Measurements from ENCODE around the gene OR12D2.
"Not testable (repeated sequence)": the region's sequence is repeated elsewhere in the genome, so short reads cannot be mapped to it uniquely, and the experiment has no call there.

Gene OR12D2

GRCh38 chr6:29425075-29425474, 29.6 kb downstream of the OR12D2 start:
- in situ Hi-C loops (cut with MboI; ENCODE audit: low sequenced_read_pairs), result no loop called here
- Histone ChIP-seq H3K36me3 (replicated peaks) (no peaks in the 10 kb centered on the region), H3K27me3 (ENCODE audit: low read depth) (0 out of 2 replicates have a peak, but pooled peaks cover 3% of the 10 kb centered on the region), H3K4me1 (no peaks in the 10 kb centered on the region), H3K4me3 (no peak overlapping the region), H3K9me3 (no peaks in the 10 kb centered on the region)
- no peak for DNase-seq (ENCODE audit: low spot score in 2 of 2)

DNA sequence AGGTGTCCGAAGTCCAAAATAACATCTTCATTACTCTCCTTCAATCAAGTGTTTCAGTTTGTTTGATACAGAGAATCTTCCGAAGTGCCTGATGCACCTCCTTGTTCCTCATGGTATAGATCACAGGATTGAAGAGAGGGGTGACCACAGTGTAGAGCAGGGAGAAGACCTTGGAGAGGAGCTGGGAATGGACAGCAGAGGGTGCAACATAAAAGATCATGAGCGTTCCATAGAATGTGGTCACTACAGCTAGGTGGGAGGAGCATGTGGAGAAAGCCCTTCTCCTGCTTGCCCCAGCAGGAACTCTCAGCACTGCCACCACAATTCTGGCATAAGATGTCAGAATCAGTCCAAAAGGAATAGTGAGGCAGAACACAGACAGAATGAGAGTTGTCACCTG, 31.2 kb downstream of the OR12D2 start:
- DNase-seq (ENCODE audit: low spot score in 2 of 2), result no peak
- in situ Hi-C loops (cut with MboI; ENCODE audit: low sequenced_read_pairs), result no loop called here
- Histone ChIP-seq H3K27me3 (ENCODE audit: low read depth) (0 out of 2 replicates have a peak, but pooled peaks cover 3% of the 10 kb centered on the region), H3K4me3 (no peak overlapping the region), H3K4me1 (no peaks in the 10 kb centered on the region), H3K9me3 (no peaks in the 10 kb centered on the region), H3K36me3 (replicated peaks) (no peaks in the 10 kb centered on the region)

DNA sequence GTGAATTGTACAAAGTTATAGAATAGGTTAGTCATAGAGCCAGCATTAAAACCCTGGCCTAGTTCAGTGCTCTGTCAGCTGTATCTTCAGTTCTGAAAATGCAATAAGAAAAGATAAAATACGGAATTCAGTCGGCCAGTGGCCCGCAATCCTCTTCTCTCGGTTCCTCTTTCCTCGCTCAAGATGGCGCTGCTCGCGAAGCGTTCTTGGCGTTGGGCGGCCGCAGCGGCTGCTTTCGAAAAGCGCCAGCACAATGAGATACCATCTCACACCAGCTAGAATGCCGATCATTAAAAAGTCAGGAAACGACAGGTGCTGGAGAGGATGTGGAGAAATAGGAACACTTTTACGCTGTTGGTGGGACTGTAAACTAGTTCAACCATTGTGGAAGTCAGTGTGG, 41.3 kb downstream of the OR12D2 start:
- DNase-seq (ENCODE audit: low spot score in 2 of 2); in situ Hi-C loops (cut with MboI; ENCODE audit: low sequenced_read_pairs); H3K27me3 ChIP-seq (ENCODE audit: low read depth); H3K36me3 ChIP-seq (replicated peaks); H3K4me1 ChIP-seq; H3K9me3 ChIP-seq; H3K4me3 ChIP-seq: not testable (repeated sequence)

DNA sequence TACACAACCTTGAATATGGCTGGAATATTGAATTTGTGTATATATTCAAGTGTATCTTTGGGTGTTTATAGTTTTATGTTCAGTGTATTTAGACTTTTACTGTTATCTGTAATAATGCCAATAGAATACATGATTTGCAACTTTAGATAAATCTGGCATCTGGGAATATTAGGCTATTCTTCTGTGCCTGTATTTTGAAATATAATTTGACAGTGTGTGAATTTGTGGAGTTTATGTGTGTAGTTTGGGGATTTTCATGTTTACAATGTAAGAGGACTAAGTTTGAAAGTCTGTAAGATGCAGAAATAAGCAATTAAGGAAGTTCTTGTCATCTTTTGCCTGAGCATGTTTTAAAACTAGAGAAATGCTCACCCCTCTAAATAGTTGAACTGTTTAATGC, 43.6 kb downstream of the OR12D2 start, which contains the start of gene OR10C1:
Gene OR10C1 (plus strand): TSS at position 301 of the 400 bp plus-strand sequence. CDS start 710 bp downstream, outside the sequence.
- H3K4me1 ChIP-seq, result no peaks in the 10 kb centered on the region
- H3K4me3 ChIP-seq, result no peak within 1 kb of the TSS
- H3K9me3 ChIP-seq, result no peaks in the 10 kb centered on the region
- in situ Hi-C loops (cut with MboI; ENCODE audit: low sequenced_read_pairs), result no loop called here
- H3K36me3 ChIP-seq (replicated peaks), result no peaks in the 10 kb centered on the region
- H3K27me3 ChIP-seq (ENCODE audit: low read depth), result no peaks in the 10 kb centered on the region
- no peak for DNase-seq (ENCODE audit: low spot score in 2 of 2)

- no peak for DNase-seq (ENCODE audit: low spot score in 2 of 2)
- H3K4me3 ChIP-seq, result no peak overlapping the region
- no peaks in the 10 kb centered on the region for H3K36me3 ChIP-seq (replicated peaks)
- in situ Hi-C loops (cut with MboI; ENCODE audit: low sequenced_read_pairs), result no loop called here
- H3K9me3 ChIP-seq, result no peaks in the 10 kb centered on the region
- H3K27me3 ChIP-seq (ENCODE audit: low read depth), result no peaks in the 10 kb centered on the region
- H3K4me1 ChIP-seq, result no peaks in the 10 kb centered on the region
These were observed 47.3 kb downstream of the OR12D2 start for GRCh38 chr6:29442719-29443118.

DNA sequence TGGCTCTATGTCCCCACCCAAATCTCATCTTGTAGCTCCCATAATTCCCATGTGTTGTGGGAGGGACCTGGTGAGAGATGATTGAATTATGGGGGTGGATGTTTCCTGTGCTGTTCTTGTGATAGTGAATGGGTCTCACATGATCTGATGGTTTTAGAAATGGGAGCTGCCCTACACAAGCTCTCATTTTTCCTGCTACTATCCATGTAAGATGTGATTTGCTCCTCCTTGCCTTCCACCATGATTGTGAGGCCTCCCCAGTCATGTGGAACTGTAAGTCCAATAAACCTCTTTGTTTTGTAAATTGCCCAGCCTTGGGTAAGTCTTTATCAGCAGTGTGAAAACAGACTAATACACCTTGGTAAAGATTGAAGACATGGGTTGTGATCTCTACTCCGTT, 48.6 kb downstream of the OR12D2 start:
- in situ Hi-C loops (cut with MboI; ENCODE audit: low sequenced_read_pairs); H3K4me3 ChIP-seq; H3K4me1 ChIP-seq; DNase-seq (ENCODE audit: low spot score in 2 of 2); H3K27me3 ChIP-seq (ENCODE audit: low read depth); H3K9me3 ChIP-seq; H3K36me3 ChIP-seq (replicated peaks): not testable (repeated sequence)
